Suprapubic skin (tissue), 4 donors: ENCODE results near the gene POLR3H. TPM values are rescaled to one million over a fixed set of nuclear protein-coding genes. Genes with fewer than 3 reads are reported as not detected.

ENCODE experiments used
- DNase-seq, 2 donors: peaks; one replicate each; pipeline ENCODE4 v3.0.0-alpha.2; 2019; ENCODE audit warnings: low spot score in 2 of 2
- H3K27ac ChIP-seq: fragments of 200-600 bp; sonication (generic); one replicate; pipeline ENCODE4 v1.5.1; 2019
- H3K27me3 ChIP-seq: fragments of 200-600 bp; sonication (generic); one replicate; pipeline ENCODE4 v1.5.1; 2019
- H3K36me3 ChIP-seq: fragments of 200-600 bp; sonication (generic); one replicate; pipeline ENCODE4 v1.5.1; 2019
- H3K4me1 ChIP-seq: fragments of 200-600 bp; sonication (generic); one replicate; pipeline ENCODE4 v1.5.1; 2019
- H3K4me3 ChIP-seq: fragments of 200-600 bp; sonication (generic); one replicate; pipeline ENCODE4 v1.5.1; 2019; ENCODE audit warnings: mild to moderate bottlenecking
- H3K9me3 ChIP-seq: fragments of 200-600 bp; sonication (generic); one replicate; pipeline ENCODE4 v1.5.1; 2019
- EP300 ChIP-seq: sonication (generic); formaldehyde crosslinking; IDR thresholded peaks from one replicate; pipeline ENCODE4 v1.6.1; 2017; ENCODE audit warnings: antibody characterized with exemption
- POLR2A ChIP-seq, 2 donors: fragments of 450-650 bp; IDR thresholded peaks; one replicate each; pipeline ENCODE4 v1.6.1; 2017; ENCODE audit warnings: antibody characterized with exemption in 2 of 2, mild to moderate bottlenecking in 2 of 2, moderate library complexity in 2 of 2
- POLR2AphosphoS5 ChIP-seq, 3 donors: sonication (generic); formaldehyde crosslinking; IDR thresholded peaks; one replicate each; pipeline ENCODE4 v1.6.1; 2017; ENCODE audit warnings: antibody characterized with exemption in 3 of 3
- WGBS: methylation state at CpG from one replicate; pipeline ENCODE4 v1.1.5; 2018; 5-methylcytosine and 5-hydroxymethylcytosine counted together
- total RNA-seq, 4 donors: library from RNA; depleted of rRNA; stranded (reverse); fragments of >200 nt; gene quantifications; one replicate each; pipeline ENCODE4 v1.1.0, GENCODE V29; 2016
- TF ChIP-seq, protein P1 (sequence below), 2 donors: fragments of 200-600 bp in 1 of 2; fragments of 450-650 bp in 1 of 2; sonication (generic) in 1 of 2; IDR thresholded peaks; one replicate each; pipeline ENCODE4 v1.5.1; 2016 to 2019; ENCODE audit warnings: antibody characterized with exemption in 2 of 2, mild to moderate bottlenecking in 1 of 2, moderate library complexity in 1 of 2

The POLR3H gene
- total RNA-seq, 4 donors from 2014 or later: 18.5 to 32.7 (median 23.5) TPM

DNA sequence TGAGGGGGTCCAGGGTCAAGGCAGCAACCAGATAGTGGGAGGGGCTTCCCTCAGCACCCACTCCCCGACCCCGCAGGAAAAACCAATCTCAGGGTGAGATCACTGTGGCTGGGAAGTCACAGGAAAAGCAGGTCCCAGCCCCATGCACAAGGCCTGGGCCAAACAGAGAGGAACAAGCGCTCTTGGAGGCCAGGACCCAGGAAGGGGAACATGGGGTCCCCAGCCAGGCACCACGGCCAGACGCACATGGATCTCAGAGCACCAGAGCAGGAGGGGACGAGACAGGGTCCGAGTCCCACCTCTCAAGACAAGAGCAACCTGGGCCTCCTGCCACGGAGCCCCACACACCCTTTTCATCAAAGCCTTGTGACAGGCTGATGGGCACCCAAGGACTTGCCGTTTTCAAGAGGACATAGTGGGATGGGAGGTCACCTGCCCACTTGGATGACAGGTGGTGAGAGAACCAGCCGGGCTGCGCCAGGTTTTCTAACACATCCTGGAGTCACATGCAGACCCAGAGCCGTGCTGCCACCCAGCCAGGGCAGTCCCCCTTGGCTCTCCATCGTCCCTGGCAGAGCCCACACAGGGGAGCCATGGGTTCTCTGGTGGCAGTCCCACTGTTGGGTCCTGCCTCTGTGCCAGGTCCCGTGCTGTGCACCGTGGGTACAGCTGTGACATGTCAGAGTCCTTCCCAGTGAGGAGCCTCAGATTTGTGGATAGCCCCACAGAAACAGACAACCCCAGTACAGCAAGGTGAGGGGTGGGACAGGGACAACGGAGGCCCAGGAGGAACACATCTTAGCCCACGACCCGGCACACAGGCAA lies 13.2 kb downstream of the POLR3H start:
- 80% methylated on average over 13 of the region's 18 CpGs for WGBS
- H3K27me3 ChIP-seq: no peaks in the 10 kb centered on the region
- H3K4me3 ChIP-seq: no peak overlapping the region
- H3K36me3 ChIP-seq: peaks cover 78% of the 10 kb centered on the region
- peaks cover 15% of the 10 kb centered on the region for H3K4me1 ChIP-seq
- DNase-seq: no peak
- TF ChIP-seq EP300 (no peak), POLR2A (IDR thresholded peaks at IDR 0.05) (no peak), POLR2AphosphoS5 (IDR thresholded peaks at IDR 0.05) (no peak)
- TF ChIP-seq, protein P1, sequence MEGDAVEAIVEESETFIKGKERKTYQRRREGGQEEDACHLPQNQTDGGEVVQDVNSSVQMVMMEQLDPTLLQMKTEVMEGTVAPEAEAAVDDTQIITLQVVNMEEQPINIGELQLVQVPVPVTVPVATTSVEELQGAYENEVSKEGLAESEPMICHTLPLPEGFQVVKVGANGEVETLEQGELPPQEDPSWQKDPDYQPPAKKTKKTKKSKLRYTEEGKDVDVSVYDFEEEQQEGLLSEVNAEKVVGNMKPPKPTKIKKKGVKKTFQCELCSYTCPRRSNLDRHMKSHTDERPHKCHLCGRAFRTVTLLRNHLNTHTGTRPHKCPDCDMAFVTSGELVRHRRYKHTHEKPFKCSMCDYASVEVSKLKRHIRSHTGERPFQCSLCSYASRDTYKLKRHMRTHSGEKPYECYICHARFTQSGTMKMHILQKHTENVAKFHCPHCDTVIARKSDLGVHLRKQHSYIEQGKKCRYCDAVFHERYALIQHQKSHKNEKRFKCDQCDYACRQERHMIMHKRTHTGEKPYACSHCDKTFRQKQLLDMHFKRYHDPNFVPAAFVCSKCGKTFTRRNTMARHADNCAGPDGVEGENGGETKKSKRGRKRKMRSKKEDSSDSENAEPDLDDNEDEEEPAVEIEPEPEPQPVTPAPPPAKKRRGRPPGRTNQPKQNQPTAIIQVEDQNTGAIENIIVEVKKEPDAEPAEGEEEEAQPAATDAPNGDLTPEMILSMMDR (IDR thresholded peaks at IDR 0.05): no peak
- H3K27ac ChIP-seq: no peak overlapping the region
- H3K9me3 ChIP-seq: no peaks in the 10 kb centered on the region

GRCh38 chr22:41528938-41529561 lies 15.2 kb downstream of the POLR3H start:
- H3K4me1 ChIP-seq: peaks cover 21% of the 10 kb centered on the region

DNA sequence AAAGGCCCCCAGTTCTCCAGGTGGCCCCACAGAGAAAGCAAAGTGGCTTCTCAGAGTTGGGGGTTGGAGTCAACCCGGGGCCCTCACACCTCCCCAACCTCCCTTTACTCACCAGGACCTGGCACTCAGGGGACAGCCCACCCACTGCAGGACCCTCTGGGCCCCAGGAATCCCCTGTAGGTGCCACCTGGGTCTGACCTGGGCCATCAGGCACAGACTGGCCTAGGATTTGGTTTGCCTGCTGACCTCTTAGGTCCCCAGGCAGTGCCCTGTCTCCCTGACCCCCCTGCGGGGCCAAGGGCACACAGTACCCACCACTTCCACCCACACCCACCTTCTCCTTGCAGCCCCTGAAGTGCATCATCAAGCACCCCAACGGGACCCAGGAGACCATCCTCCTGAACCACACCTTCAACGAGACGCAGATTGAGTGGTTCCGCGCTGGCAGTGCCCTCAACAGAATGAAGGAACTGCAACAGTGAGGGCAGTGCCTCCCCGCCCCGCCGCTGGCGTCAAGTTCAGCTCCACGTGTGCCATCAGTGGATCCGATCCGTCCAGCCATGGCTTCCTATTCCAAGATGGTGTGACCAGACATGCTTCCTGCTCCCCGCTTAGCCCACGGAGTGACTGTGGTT lies 16.0 kb downstream of the POLR3H start:
- H3K27me3 ChIP-seq: no peaks in the 10 kb centered on the region
- H3K36me3 ChIP-seq: peaks cover 88% of the 10 kb centered on the region
- DNase-seq: no peak
- TF ChIP-seq POLR2AphosphoS5 (IDR thresholded peaks at IDR 0.05): no peak
- no peak for TF ChIP-seq EP300
- TF ChIP-seq, protein P1 (IDR thresholded peaks at IDR 0.05): no peak
- no peak for TF ChIP-seq POLR2A (IDR thresholded peaks at IDR 0.05)
- H3K4me3 ChIP-seq: no peak overlapping the region
- no peaks in the 10 kb centered on the region for H3K9me3 ChIP-seq
- H3K4me1 ChIP-seq: peaks cover 24% of the 10 kb centered on the region
- no peak overlapping the region for H3K27ac ChIP-seq
- 75% methylated on average over 2 of the region's 16 CpGs for whole genome bisulfite sequencing

More at GRCh38 chr22:41528938-41529561, 15.2 kb downstream of the POLR3H start:
- no peak for DNase-seq
- peaks cover 80% of the 10 kb centered on the region for H3K36me3 ChIP-seq
- no peak overlapping the region for H3K27ac ChIP-seq
- TF ChIP-seq, protein P1 (IDR thresholded peaks at IDR 0.05): no peak
- no peak for TF ChIP-seq POLR2AphosphoS5 (IDR thresholded peaks at IDR 0.05)
- no peak for TF ChIP-seq POLR2A (IDR thresholded peaks at IDR 0.05)
- no peak for TF ChIP-seq EP300
- 83% methylated on average over 11 of the region's 13 CpGs for WGBS
- no peak overlapping the region for H3K4me3 ChIP-seq
- no peaks in the 10 kb centered on the region for H3K9me3 ChIP-seq
- no peaks in the 10 kb centered on the region for H3K27me3 ChIP-seq

DNA sequence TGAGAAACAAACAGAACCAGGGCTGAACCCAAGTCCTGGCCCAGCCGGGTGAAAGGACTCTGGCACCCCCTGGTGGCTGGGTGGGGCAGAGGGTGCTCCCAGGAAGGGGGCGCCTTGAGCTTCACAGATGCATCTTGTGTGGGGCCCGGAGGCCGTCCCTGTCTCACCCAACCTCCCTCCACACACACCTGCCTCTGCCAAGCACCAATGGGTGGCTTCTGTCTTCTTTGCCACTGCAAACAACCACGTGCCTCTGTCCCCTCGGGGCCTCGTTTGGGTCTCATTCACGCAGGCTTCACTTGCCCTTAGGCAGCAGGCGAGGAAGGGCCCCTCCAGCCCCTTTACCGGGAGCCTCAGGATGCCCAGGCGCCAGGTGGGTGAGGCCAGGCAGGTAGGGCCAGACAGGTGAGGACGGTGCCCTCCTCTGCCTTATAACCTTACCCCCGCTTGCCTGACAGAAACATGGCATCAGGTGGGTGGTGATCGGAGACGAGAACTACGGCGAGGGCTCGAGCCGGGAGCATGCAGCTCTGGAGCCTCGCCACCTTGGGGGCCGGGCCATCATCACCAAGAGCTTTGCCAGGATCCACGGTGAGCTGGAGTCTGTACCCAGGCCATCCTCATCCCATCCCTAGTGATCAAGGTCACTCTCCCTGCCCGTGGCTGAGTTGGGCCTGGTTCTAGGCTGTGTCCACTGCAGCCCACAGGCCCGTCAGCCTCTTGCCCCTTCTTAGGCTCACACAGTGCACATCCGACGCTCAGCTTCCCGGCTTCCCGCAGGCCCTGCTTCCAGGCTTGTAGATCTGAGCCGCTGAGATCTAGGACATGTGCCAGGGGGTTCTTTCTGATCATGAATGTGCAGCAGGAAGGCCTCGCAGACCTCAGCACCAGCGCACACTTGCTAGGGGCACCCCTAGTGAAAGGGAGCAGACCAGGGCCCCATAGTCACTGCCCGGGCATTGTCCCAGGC lies 17.2 kb downstream of the POLR3H start:
- H3K27ac ChIP-seq: no peak overlapping the region
- TF ChIP-seq, protein P1 (IDR thresholded peaks at IDR 0.05): peak; percentile 54 to 77
- no peak for TF ChIP-seq EP300
- peak in 1 of 2 donors; percentile 79 for DNase-seq
- peaks cover 20% of the 10 kb centered on the region for H3K4me1 ChIP-seq
- no peaks in the 10 kb centered on the region for H3K27me3 ChIP-seq
- peaks cover 83% of the 10 kb centered on the region for H3K36me3 ChIP-seq
- WGBS: 70% methylated on average over 20 of the region's 32 CpGs
- H3K9me3 ChIP-seq: no peaks in the 10 kb centered on the region
- H3K4me3 ChIP-seq: no peak overlapping the region
